ENCODE measurements around the gene TBR1.

DNA sequence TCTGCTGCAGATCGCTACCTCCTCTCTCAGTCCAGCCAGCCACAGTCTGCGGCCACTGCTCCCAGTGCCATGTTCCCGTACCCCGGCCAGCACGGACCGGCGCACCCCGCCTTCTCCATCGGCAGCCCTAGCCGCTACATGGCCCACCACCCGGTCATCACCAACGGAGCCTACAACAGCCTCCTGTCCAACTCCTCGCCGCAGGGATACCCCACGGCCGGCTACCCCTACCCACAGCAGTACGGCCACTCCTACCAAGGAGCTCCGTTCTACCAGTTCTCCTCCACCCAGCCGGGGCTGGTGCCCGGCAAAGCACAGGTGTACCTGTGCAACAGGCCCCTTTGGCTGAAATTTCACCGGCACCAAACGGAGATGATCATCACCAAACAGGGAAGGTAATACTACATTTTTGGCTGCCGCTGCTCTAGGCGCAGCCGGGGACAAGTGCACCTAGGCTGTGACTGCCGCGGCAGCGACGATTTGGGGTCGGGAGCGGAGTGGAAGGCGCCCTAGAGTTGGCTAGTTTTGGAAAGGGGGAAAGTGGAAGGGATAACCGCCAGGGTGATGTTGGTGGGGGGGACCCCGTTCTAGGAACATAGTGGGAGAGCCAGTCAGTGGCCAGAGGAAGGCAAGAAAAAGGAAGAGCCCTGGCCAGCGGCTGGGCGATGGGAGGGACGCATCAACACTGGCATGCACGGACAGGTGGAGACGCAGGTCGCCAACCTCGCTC is 776 bp downstream of the TBR1 start:
- TF ChIP-seq, protein P1, sequence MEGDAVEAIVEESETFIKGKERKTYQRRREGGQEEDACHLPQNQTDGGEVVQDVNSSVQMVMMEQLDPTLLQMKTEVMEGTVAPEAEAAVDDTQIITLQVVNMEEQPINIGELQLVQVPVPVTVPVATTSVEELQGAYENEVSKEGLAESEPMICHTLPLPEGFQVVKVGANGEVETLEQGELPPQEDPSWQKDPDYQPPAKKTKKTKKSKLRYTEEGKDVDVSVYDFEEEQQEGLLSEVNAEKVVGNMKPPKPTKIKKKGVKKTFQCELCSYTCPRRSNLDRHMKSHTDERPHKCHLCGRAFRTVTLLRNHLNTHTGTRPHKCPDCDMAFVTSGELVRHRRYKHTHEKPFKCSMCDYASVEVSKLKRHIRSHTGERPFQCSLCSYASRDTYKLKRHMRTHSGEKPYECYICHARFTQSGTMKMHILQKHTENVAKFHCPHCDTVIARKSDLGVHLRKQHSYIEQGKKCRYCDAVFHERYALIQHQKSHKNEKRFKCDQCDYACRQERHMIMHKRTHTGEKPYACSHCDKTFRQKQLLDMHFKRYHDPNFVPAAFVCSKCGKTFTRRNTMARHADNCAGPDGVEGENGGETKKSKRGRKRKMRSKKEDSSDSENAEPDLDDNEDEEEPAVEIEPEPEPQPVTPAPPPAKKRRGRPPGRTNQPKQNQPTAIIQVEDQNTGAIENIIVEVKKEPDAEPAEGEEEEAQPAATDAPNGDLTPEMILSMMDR (IDR thresholded peaks at IDR 0.05; ENCODE audit: borderline replicate concordance, extremely low read depth, low read length, poor library complexity, severe bottlenecking), result no peak
- TF ChIP-seq EZH2 (IDR thresholded peaks at IDR 0.05; ENCODE audit: borderline replicate concordance, low read depth, low read length, severe bottlenecking), result no peak
